Measurements from ENCODE around the gene GOLPH3. TPM values are rescaled to one million over a fixed set of nuclear protein-coding genes. Genes with fewer than 3 reads are reported as not detected.

GOLPH3 gene
- total and polyA plus RNA-seq, 2 of the 8 experiments (the other 6 are each of a cell fraction or from before 2014, with no cell fraction given), result 53.7 to 93.6 TPM

GRCh38 chr5:32158679-32158975, 15.5 kb downstream of the GOLPH3 start:
- peaks cover 16 to 91% of the 10 kb centered on the region in 2 experiments for H3K79me2 ChIP-seq (ENCODE audit: control insufficient read depth in 1 of 2, insufficient read depth in 2 of 2, low read length in 2 of 2)
- no peak overlapping the region for H2BK20ac ChIP-seq (ENCODE audit: low read length)
- H3K23ac ChIP-seq (ENCODE audit: insufficient read length), result no peak overlapping the region
- no peak for FAIRE-seq
- no peak overlapping the region for H2BK12ac ChIP-seq (ENCODE audit: low read depth, low read length)
- H3K56ac ChIP-seq (replicated peaks; ENCODE audit: insufficient read length, low read depth, low read length), result no peak overlapping the region
- no peak overlapping the region for H3K4me3 ChIP-seq (ENCODE audit: extremely low read depth in 1 of 4, insufficient read depth in 2 of 4, low read depth in 3 of 4, low read length in 4 of 4)
- H3K9me3 ChIP-seq (ENCODE audit: insufficient read depth in 2 of 2, low read depth in 1 of 2, low read length in 1 of 2), result no peaks in the 10 kb centered on the region
- H3K36me3 ChIP-seq (ENCODE audit: control insufficient read depth in 2 of 4, insufficient read depth in 4 of 4, low read length in 3 of 4), result peaks cover 0 to 2% (median under 1%) of the 10 kb centered on the region in 4 experiments; a peak in 2 of 8 replicates
- peaks cover 16 to 21% of the 10 kb centered on the region in 2 experiments for H4K20me1 ChIP-seq (replicated peaks in 1 of 2; ENCODE audit: control insufficient read depth in 1 of 2, insufficient read depth in 2 of 2, low read length in 2 of 2)
- H3K14ac ChIP-seq (ENCODE audit: insufficient read length), result no peak overlapping the region
- no peak overlapping the region for H2BK120ac ChIP-seq (replicated peaks; ENCODE audit: low read depth, low read length)
- H4K91ac ChIP-seq (replicated peaks; ENCODE audit: insufficient read length, low read length), result no peak overlapping the region
- H3K18ac ChIP-seq (ENCODE audit: extremely low read depth, low read length), result no peak overlapping the region
- ChIA-PET POLR2A (ENCODE audit: partially characterized antibody) (interaction anchor here (0.6 to 2.8 kb wide), 4 partner anchors 10 to 138 kb away, joined by 3 to 15 read pairs (median 5); partner anchors contain the start of gene GOLPH3), CTCF (ENCODE audit: partially characterized antibody) (no interaction called here)
- no peak overlapping the region for H3K4ac ChIP-seq (replicated peaks; ENCODE audit: insufficient read length, low read depth, low read length)
- no peak overlapping the region for H3K27ac ChIP-seq (ENCODE audit: low read depth, low read length)
- H4K5ac ChIP-seq (ENCODE audit: insufficient read length, low read depth, low read length), result no peak overlapping the region
- H2BK15ac ChIP-seq (ENCODE audit: low read length), result no peak overlapping the region
- no peaks in the 10 kb centered on the region for H3K27me3 ChIP-seq (replicated peaks in 1 of 4; ENCODE audit: control insufficient read depth in 3 of 4, extremely low read depth in 1 of 4, insufficient read depth in 3 of 4, low read length in 3 of 4)
- H3K4me2 ChIP-seq (ENCODE audit: insufficient read depth in 1 of 2, low read depth in 2 of 2, low read length in 2 of 2), result no peak overlapping the region
- no peak for DNase-seq (ENCODE audit: low read depth in 1 of 2, low spot score in 2 of 2)
- peaks cover 13% of the 10 kb centered on the region for H3K79me1 ChIP-seq (ENCODE audit: low read depth, low read length)
- H3K9ac ChIP-seq (replicated peaks in 1 of 4; ENCODE audit: extremely low read depth in 1 of 4, low read depth in 3 of 4, low read length in 3 of 4), result no peak overlapping the region
- 77 to 100% methylated on average over 1 to 2 of the region's 2 CpGs for WGBS, 2 experiments (ENCODE audit: extremely low coverage in 1 of 2, insufficient coverage in 1 of 2, insufficient read length in 1 of 2, insufficient replicate concordance in 2 of 2, low coverage in 1 of 2, low lambda C conversion rate in 2 of 2, missing lambda C conversion rate in 1 of 2)
- no peaks in the 10 kb centered on the region; the same call in 1 of the 2 replicates for H3K23me2 ChIP-seq (ENCODE audit: low read depth, low read length)
- H3K4me1 ChIP-seq (replicated peaks in 1 of 4; ENCODE audit: control insufficient read depth in 3 of 4, insufficient read depth in 4 of 4, low read length in 3 of 4), result peaks cover 0 to 13% (median 2%) of the 10 kb centered on the region in 4 experiments; a peak in 2 of 7 replicates
- no peak overlapping the region for H2AFZ ChIP-seq (ENCODE audit: low read length)
- TF ChIP-seq GTF2F1 (IDR thresholded peaks at IDR 0.05; ENCODE audit: borderline replicate concordance, low read depth, low read length) (no peak), USF2 (IDR thresholded peaks at IDR 0.05; ENCODE audit: low read length) (no peak), CHD1 (IDR thresholded peaks at IDR 0.05; ENCODE audit: low read depth, low read length) (no peak)
- no peak overlapping the region for H4K8ac ChIP-seq (ENCODE audit: extremely low read depth, insufficient read depth, low read length)
- no peak overlapping the region for H2BK5ac ChIP-seq (ENCODE audit: low read depth, low read length)
- H2AK5ac ChIP-seq (ENCODE audit: low read depth, low read length), result no peak overlapping the region

All from H1 (cell line).